ENCODE results near the gene TNFSF11.
"Not testable (repeated sequence)": the region's sequence is repeated elsewhere in the genome, so short reads cannot be mapped to it uniquely, and the experiment has no call there.

TNFSF11 gene

GRCh38 chr13:42574011-42574410 lies at the start of gene TNFSF11:
TNFSF11 (plus strand) TSS chr13:42574152; CDS start chr13:42574304, 152 bp downstream.
- DNase-seq: peak in 1 of 3 donors; percentile 12

- peak in 1 of 3 donors; percentile 35 for DNase-seq
Measured at GRCh38 chr13:42524487-42525034, 49.4 kb upstream of the TNFSF11 start.

GRCh38 chr13:42525035-42525504 lies 48.9 kb upstream of the TNFSF11 start:
- DNase-seq: no peak

GRCh38 chr13:42526276-42526675 lies 47.7 kb upstream of the TNFSF11 start:
- no peak for DNase-seq

- no peak for DNase-seq
Measured at GRCh38 chr13:42526804-42527203, 47.1 kb upstream of the TNFSF11 start.

- DNase-seq: peak; percentile 34 to 65 (median 61)
Measured at GRCh38 chr13:42532561-42533335, 41.2 kb upstream of the TNFSF11 start.

- DNase-seq: no peak
Measured at GRCh38 chr13:42533336-42533591, 40.7 kb upstream of the TNFSF11 start.

- DNase-seq: no peak
Measured at GRCh38 chr13:42534785-42535184, 39.2 kb upstream of the TNFSF11 start.

GRCh38 chr13:42538996-42539395 lies 35.0 kb upstream of the TNFSF11 start:
- DNase-seq: no peak

GRCh38 chr13:42539670-42540069 lies 34.3 kb upstream of the TNFSF11 start:
- peak; percentile 31 to 58 (median 56) for DNase-seq

- no peak for DNase-seq
Measured at GRCh38 chr13:42543215-42543797, 30.6 kb upstream of the TNFSF11 start.

GRCh38 chr13:42544246-42544926 lies 29.6 kb upstream of the TNFSF11 start:
- DNase-seq: peak; percentile 31 to 69 (median 55)

- no peak for DNase-seq
Measured at GRCh38 chr13:42545842-42546241, 28.1 kb upstream of the TNFSF11 start.

GRCh38 chr13:42547612-42548011 lies 26.3 kb upstream of the TNFSF11 start:
- DNase-seq: no peak

- DNase-seq: peak; percentile 61 to 80 (median 75)
Measured at GRCh38 chr13:42548731-42549551, 25.0 kb upstream of the TNFSF11 start.

- peak; percentile 30 to 60 (median 49) for DNase-seq
Measured at GRCh38 chr13:42549552-42549936, 24.4 kb upstream of the TNFSF11 start.

- DNase-seq: peak in 1 of 3 donors; percentile 22
Measured at GRCh38 chr13:42551611-42552010, 22.3 kb upstream of the TNFSF11 start.

- no peak for DNase-seq
Measured at GRCh38 chr13:42553098-42554046, 20.6 kb upstream of the TNFSF11 start.

GRCh38 chr13:42559057-42559456 lies 14.9 kb upstream of the TNFSF11 start:
- DNase-seq: no peak

GRCh38 chr13:42559573-42560218 lies 14.3 kb upstream of the TNFSF11 start:
- DNase-seq: not testable (repeated sequence)

- not testable (repeated sequence) for DNase-seq
Measured at GRCh38 chr13:42560320-42560719, 13.6 kb upstream of the TNFSF11 start.

Measured in suppressor macrophage treated with lipopolysaccharide for 1 hour (primary cell).